Measurements from ENCODE around the gene ECT2.

- TF ChIP-seq CTCF (IDR thresholded peaks at IDR 0.05; ENCODE audit: borderline replicate concordance, extremely low read depth, low read length, poor library complexity, severe bottlenecking) (no peak), EZH2 (IDR thresholded peaks at IDR 0.05; ENCODE audit: borderline replicate concordance, low read depth, low read length, severe bottlenecking) (no peak)
These were observed 27.4 kb downstream of the ECT2 start for GRCh38 chr3:172777901-172778300.
